Rectal smooth muscle tissue (tissue), 1 donor: ENCODE results near the gene SMOC2.

Source experiments
- H3K27ac ChIP-seq: one replicate; pipeline ENCODE4 v1.7.0; 2013; ENCODE audit warnings: low read depth, low read length, inconsistent platforms
- H3K27me3 ChIP-seq: one replicate; pipeline ENCODE4 v1.7.0; 2013; ENCODE audit warnings: low read length; ENCODE audit not compliant: control insufficient read depth, insufficient read depth
- H3K36me3 ChIP-seq: one replicate; pipeline ENCODE4 v1.7.0; 2013; ENCODE audit warnings: low read length; ENCODE audit not compliant: control insufficient read depth, insufficient read depth
- H3K4me1 ChIP-seq: one replicate; pipeline ENCODE4 v1.7.0; 2013; ENCODE audit warnings: low read length; ENCODE audit not compliant: control insufficient read depth, insufficient read depth
- H3K4me3 ChIP-seq: one replicate; pipeline ENCODE4 v1.7.0; 2013; ENCODE audit warnings: low read length
- H3K9ac ChIP-seq: one replicate; pipeline ENCODE4 v1.7.0; 2013; ENCODE audit warnings: low read length

Gene SMOC2

DNA sequence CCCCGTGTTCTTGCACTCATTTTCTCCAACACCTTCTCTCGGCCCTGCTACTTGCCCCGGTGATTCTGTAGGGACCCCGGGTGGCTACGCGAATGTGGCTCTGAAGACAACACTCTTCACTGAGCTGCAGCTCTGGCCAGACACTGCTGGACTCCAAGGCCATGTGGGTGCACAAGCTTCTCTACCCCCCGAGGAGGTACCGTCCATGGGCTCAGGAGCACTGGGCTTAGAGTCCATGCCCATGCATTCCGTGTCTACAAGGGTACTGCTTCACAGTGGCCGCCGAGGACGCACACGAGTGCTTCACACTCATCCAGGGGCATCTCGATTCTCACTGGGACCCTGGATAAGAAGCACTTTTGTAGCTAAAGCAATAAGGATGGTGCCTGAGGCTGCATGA lies 59.5 kb downstream of the SMOC2 start:
- Histone ChIP-seq H3K36me3 (no peaks in the 10 kb centered on the region), H3K4me1 (no peaks in the 10 kb centered on the region)

GRCh38 chr6:168501561-168501960 lies 60.6 kb downstream of the SMOC2 start:
- no peak overlapping the region for H3K9ac ChIP-seq
- no peaks in the 10 kb centered on the region for H3K27me3 ChIP-seq
- no peaks in the 10 kb centered on the region for H3K4me1 ChIP-seq
- no peaks in the 10 kb centered on the region for H3K36me3 ChIP-seq
- H3K4me3 ChIP-seq: no peak overlapping the region
- H3K27ac ChIP-seq: no peak overlapping the region

More for the DNA sequence above, 59.5 kb downstream of the SMOC2 start:
- H3K9ac ChIP-seq: no peak overlapping the region
- no peaks in the 10 kb centered on the region for H3K27me3 ChIP-seq
- H3K27ac ChIP-seq: no peak overlapping the region
- no peak overlapping the region for H3K4me3 ChIP-seq

- H3K36me3 ChIP-seq: no peaks in the 10 kb centered on the region
- no peak overlapping the region for H3K27ac ChIP-seq
- H3K9ac ChIP-seq: no peak overlapping the region
- no peaks in the 10 kb centered on the region for H3K27me3 ChIP-seq
- no peaks in the 10 kb centered on the region for H3K4me1 ChIP-seq
- no peak overlapping the region for H3K4me3 ChIP-seq
Measured at GRCh38 chr6:168504366-168504765, 63.4 kb downstream of the SMOC2 start.

DNA sequence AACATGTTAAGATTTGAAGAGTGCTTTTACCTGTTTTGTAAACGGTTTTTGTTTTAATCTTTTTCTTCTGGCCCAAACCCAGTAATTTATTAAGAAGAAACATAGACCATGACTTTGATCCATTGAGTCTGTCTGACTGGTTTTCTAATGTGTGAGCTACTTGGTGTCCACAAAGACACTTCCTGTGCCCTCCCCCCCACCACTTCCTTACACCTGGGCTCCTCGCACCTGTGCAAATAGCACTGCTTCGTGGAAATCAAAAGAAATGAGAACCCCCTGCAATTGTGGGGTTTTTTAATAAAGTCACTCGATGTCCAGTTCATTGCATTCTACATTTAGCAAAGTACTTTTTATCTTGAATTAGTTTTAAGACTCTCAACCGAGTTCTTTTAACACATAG lies 65.5 kb downstream of the SMOC2 start:
- Histone ChIP-seq H3K9ac (no peak overlapping the region), H3K27ac (no peak overlapping the region), H3K4me3 (no peak overlapping the region), H3K4me1 (no peaks in the 10 kb centered on the region), H3K27me3 (no peaks in the 10 kb centered on the region), H3K36me3 (no peaks in the 10 kb centered on the region)

DNA sequence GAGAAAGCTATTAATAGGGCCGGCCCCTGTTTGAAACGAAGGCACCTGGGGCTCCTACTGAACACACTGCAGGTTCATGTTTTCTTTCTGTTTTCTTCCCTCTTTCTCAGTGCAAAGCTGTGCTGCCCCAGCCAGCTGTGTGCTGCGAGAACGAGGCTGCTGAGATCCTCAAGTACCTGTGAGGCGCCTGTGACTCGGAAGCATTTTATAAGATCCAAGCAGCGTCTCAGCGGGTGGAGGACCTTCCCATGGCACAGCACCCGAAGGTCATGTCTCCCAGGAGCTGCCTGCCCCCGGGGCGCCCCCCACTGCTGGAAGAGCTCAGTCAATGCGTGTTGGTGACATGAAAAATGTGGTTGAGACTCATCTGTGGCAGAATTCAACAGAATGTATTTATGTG lies 66.3 kb downstream of the SMOC2 start:
- Histone ChIP-seq H3K9ac (no peak overlapping the region), H3K36me3 (no peaks in the 10 kb centered on the region), H3K4me1 (no peaks in the 10 kb centered on the region), H3K4me3 (no peak overlapping the region), H3K27ac (no peak overlapping the region), H3K27me3 (no peaks in the 10 kb centered on the region)

GRCh38 chr6:168507730-168508129 lies 66.7 kb downstream of the SMOC2 start:
- H3K27ac ChIP-seq: no peak overlapping the region
- no peak overlapping the region for H3K4me3 ChIP-seq

DNA sequence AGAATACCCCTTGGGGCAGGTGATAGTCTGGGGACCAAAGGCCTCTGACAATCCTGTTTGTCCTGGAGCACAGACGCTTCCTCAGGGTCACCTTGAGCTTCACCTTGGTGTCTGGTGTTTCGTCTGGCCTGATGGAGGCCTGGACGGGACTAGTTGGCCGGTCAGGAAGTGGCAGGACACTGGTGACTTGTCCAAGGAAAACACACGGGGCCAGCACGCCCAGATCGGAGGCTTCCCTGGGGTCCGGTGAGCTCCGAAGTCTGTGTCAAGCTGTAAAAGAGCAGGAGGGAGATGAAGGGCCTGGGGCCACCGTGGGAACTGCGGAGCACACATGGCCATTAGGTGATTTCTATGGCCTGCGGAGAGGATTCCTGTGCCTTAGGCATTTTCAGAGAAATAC lies 67.9 kb downstream of the SMOC2 start:
- Histone ChIP-seq H3K4me1 (no peaks in the 10 kb centered on the region), H3K4me3 (no peak overlapping the region), H3K9ac (no peak overlapping the region), H3K36me3 (no peaks in the 10 kb centered on the region), H3K27me3 (no peaks in the 10 kb centered on the region), H3K27ac (no peak overlapping the region)

More at GRCh38 chr6:168507730-168508129, 66.7 kb downstream of the SMOC2 start:
- Histone ChIP-seq H3K36me3 (no peaks in the 10 kb centered on the region), H3K27me3 (no peaks in the 10 kb centered on the region), H3K4me1 (no peaks in the 10 kb centered on the region), H3K9ac (no peak overlapping the region)

DNA sequence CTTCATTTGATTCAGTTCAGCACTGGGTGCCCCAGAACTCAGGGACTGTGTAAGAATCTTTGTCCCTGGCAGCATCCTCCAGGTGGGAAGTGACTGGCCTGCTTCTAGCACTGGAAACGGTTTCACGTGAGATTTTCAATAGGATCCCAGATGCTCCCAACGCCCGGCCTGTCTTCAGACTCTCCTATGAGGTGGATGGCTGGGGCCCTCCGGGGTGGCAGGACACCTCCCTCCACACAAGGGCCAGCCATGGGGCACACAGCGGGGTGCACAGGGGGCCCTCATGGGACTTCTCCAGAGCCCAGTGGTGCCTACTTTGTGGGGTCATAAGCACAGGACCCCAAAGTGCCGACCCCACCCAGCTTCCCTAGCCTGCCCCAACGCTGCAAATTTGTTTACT lies 72.8 kb downstream of the SMOC2 start:
- H3K27ac ChIP-seq: no peak overlapping the region
- H3K4me1 ChIP-seq: no peaks in the 10 kb centered on the region
- H3K4me3 ChIP-seq: no peak overlapping the region
- H3K9ac ChIP-seq: no peak overlapping the region
- no peaks in the 10 kb centered on the region for H3K36me3 ChIP-seq
- no peaks in the 10 kb centered on the region for H3K27me3 ChIP-seq

DNA sequence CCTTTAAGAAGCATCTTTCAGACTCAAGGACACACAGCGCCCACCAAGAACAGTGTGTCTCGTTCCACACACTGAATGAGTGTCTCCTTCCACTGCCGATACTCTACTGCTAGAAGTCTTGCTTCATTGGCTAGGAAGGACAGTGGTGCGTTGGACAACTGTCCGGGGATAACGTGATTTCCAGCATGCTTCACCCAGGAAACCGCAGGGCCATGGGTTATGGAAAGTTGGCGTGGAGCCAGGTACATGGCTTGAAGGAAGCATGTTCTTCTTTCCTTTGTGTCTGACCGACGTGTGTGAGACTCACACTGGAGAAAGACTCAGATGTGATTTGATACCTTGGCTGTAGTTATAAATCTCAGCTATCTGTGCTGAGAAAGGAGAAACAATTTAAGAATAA lies 73.2 kb downstream of the SMOC2 start:
- no peak overlapping the region for H3K27ac ChIP-seq
- H3K36me3 ChIP-seq: no peaks in the 10 kb centered on the region
- no peaks in the 10 kb centered on the region for H3K27me3 ChIP-seq
- no peaks in the 10 kb centered on the region for H3K4me1 ChIP-seq
- H3K4me3 ChIP-seq: no peak overlapping the region
- H3K9ac ChIP-seq: no peak overlapping the region

DNA sequence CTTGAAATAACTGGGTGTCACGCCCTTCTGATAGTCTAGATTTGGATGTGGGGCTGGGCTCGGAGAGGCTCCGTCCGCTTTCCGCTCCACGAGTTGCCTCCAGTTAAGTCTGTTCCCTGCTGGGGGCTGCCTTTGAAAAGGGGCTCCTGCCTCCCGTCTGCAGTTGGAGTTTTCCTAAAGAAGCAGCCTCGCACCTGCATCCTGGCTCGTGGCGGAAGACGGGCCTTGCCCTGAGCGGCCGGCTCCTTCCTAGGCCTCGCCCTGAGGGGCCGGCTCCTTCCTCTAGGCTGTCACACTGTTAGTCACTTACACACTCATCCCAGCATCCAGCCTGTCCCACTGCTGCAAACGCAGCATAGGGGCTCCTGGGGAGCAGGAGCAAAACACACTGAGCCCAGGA lies 74.4 kb downstream of the SMOC2 start:
- Histone ChIP-seq H3K4me3 (no peak overlapping the region), H3K4me1 (no peaks in the 10 kb centered on the region), H3K9ac (no peak overlapping the region)

GRCh38 chr6:168516944-168517741 lies 76.2 kb downstream of the SMOC2 start:
- Histone ChIP-seq H3K27ac (no peak overlapping the region), H3K36me3 (no peaks in the 10 kb centered on the region), H3K27me3 (no peaks in the 10 kb centered on the region), H3K9ac (no peak overlapping the region), H3K4me3 (no peak overlapping the region), H3K4me1 (no peaks in the 10 kb centered on the region)

More for the DNA sequence above, 74.4 kb downstream of the SMOC2 start:
- no peaks in the 10 kb centered on the region for H3K27me3 ChIP-seq
- H3K27ac ChIP-seq: no peak overlapping the region
- no peaks in the 10 kb centered on the region for H3K36me3 ChIP-seq

- Histone ChIP-seq H3K4me3 (no peak overlapping the region), H3K9ac (no peak overlapping the region), H3K36me3 (no peaks in the 10 kb centered on the region), H3K27me3 (no peaks in the 10 kb centered on the region), H3K27ac (no peak overlapping the region), H3K4me1 (no peaks in the 10 kb centered on the region)
Measured at GRCh38 chr6:168517742-168518347, 76.9 kb downstream of the SMOC2 start.

DNA sequence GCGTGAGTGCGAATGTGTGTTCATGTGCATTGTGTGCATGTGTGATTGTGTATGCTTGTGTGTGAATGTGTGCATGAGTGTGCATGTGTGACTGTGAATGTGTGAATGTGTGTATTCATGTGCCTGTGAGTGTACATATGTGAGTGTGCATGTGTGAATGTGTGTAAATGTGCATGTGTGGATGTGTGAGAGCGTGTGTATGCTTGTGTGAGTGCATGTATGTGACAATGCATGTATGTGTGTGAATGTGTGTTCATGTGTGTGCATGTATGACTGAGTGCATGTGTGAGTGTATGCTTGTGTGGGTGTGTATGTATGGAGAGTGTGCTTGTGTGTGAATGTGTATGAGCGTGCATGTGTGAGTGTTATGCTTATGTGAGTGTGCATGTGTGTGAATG lies 77.4 kb downstream of the SMOC2 start:
- no peaks in the 10 kb centered on the region for H3K27me3 ChIP-seq
- no peaks in the 10 kb centered on the region for H3K4me1 ChIP-seq
- no peaks in the 10 kb centered on the region for H3K36me3 ChIP-seq
- no peak overlapping the region for H3K27ac ChIP-seq
- no peak overlapping the region for H3K9ac ChIP-seq
- H3K4me3 ChIP-seq: no peak overlapping the region
